ENCODE results near the gene HK1. TPM values are rescaled to one million over a fixed set of nuclear protein-coding genes. Genes with fewer than 3 reads are reported as not detected.
A peak's percentile ranks its signal among the peaks of the same experiment; 100 is the strongest.

Gene HK1
- total and polyA plus RNA-seq, 2 experiments from 2014 or later, result 31.1 to 42.5 TPM

DNA sequence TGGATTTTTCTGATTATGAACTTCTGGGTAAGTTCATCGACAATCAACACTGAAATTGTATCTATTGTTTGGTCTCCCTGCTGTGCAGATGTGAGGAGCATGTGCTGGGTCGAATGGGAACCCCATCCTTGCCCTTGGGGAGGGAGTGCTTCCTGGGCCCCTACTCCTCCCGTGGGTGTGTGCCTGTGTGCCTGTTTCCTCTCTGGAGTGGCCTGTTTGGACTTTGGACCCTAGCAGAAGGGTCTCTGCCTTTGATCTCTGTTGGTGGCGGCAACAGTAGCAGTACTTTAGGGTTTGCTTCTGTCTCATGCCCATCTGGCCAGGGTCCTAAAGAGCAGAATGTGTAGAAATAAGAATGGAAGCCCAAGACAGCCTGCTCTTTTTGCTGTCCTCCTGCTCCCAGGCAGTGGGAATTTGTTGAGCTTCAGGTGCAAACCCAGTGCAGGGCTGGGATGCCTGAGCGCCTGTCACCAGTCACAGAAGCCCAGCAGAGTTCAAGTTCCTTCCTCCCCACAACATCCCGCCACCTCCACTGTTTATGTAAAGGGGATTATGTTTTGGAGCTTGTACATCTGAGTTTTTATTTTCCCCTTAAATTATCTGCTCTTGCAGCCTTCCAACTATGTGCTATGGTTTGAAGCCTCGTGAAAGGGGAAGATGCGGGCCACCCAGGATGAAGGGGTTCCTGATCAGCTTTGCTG lies 139.9 kb downstream of the HK1 start:
- H4K20me1 ChIP-seq (ENCODE audit: insufficient read depth, poor library complexity, severe bottlenecking), result no peaks in the 10 kb centered on the region
- H3K4me3 ChIP-seq, result no peak overlapping the region
- TF ChIP-seq CTCF (IDR thresholded peaks at IDR 0.05; ENCODE audit: poor library complexity), result no peak
- TF ChIP-seq EZH2phosphoT487 (IDR thresholded peaks at IDR 0.05; ENCODE audit: low read depth, severe bottlenecking, unreplicated experiment), result no peak
- TF ChIP-seq EZH2 (IDR thresholded peaks at IDR 0.05; ENCODE audit: borderline replicate concordance), result no peak
- H3K9me3 ChIP-seq (ENCODE audit: low read depth), result no peaks in the 10 kb centered on the region
- no peak overlapping the region for H2AFZ ChIP-seq
- H3K4me1 ChIP-seq (ENCODE audit: insufficient read depth), result peaks cover 17% of the 10 kb centered on the region
- peak overlapping the region; percentile 69 for H3K27ac ChIP-seq
- peak overlapping the region; percentile 19 for H3K4me2 ChIP-seq
- H3K36me3 ChIP-seq (replicated peaks; ENCODE audit: insufficient read depth, low read depth), result no peaks in the 10 kb centered on the region
- 45% methylated on average over 8 of the region's 8 CpGs for WGBS (ENCODE audit: low lambda C conversion rate, missing lambda C conversion rate)
- no peaks in the 10 kb centered on the region for H3K27me3 ChIP-seq
- no peak for DNase-seq (ENCODE audit: low spot score)
- H3K79me2 ChIP-seq, result no peaks in the 10 kb centered on the region
- no peaks in the 10 kb centered on the region for H3K9me2 ChIP-seq (replicated peaks; ENCODE audit: insufficient read depth)

GRCh38 chr10:69419096-69419743 lies 140.9 kb downstream of the HK1 start:
- H3K9me2 ChIP-seq (replicated peaks; ENCODE audit: insufficient read depth), result no peaks in the 10 kb centered on the region
- no peaks in the 10 kb centered on the region for H3K36me3 ChIP-seq (replicated peaks; ENCODE audit: insufficient read depth, low read depth)
- peaks cover 21% of the 10 kb centered on the region for H3K4me1 ChIP-seq (ENCODE audit: insufficient read depth)
- H3K79me2 ChIP-seq, result no peaks in the 10 kb centered on the region
- no peaks in the 10 kb centered on the region for H3K9me3 ChIP-seq (ENCODE audit: low read depth)
- WGBS (ENCODE audit: low lambda C conversion rate, missing lambda C conversion rate), result 95% methylated on average over 18 of the region's 18 CpGs
- no peak for DNase-seq (ENCODE audit: low spot score)
- no peak for TF ChIP-seq CTCF (IDR thresholded peaks at IDR 0.05; ENCODE audit: poor library complexity)
- no peak for TF ChIP-seq EZH2 (IDR thresholded peaks at IDR 0.05; ENCODE audit: borderline replicate concordance)
- TF ChIP-seq EZH2phosphoT487 (IDR thresholded peaks at IDR 0.05; ENCODE audit: low read depth, severe bottlenecking, unreplicated experiment), result no peak
- no peaks in the 10 kb centered on the region for H3K27me3 ChIP-seq
- no peak overlapping the region for H3K4me2 ChIP-seq
- no peak overlapping the region for H2AFZ ChIP-seq
- H3K27ac ChIP-seq, result no peak overlapping the region
- no peak overlapping the region for H3K4me3 ChIP-seq
- no peaks in the 10 kb centered on the region for H4K20me1 ChIP-seq (ENCODE audit: insufficient read depth, poor library complexity, severe bottlenecking)

DNA sequence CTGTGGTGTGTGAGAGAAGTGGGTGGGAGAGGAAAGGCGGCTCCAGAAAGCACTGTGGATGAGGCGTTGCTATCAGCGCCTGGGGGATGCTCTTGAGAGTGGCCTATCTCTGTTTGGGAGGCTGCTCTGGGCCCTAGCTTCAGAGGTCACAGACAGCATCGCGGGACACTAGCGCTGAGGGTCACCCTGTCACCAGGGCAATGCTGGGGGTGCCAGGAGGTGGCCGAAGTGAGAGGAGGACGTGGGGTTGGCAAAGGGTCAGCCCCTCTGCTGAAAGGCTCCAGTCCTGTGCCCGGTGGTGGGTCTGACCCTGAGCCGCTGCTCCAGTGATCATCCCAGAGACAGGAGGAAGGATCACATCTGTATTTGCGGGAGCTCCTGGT lies 141.4 kb downstream of the HK1 start:
- H3K4me3 ChIP-seq, result no peak overlapping the region
- H3K9me3 ChIP-seq (ENCODE audit: low read depth), result no peaks in the 10 kb centered on the region
- TF ChIP-seq EZH2 (IDR thresholded peaks at IDR 0.05; ENCODE audit: borderline replicate concordance) (no peak), CTCF (IDR thresholded peaks at IDR 0.05; ENCODE audit: poor library complexity) (no peak), EZH2phosphoT487 (IDR thresholded peaks at IDR 0.05; ENCODE audit: low read depth, severe bottlenecking, unreplicated experiment) (no peak)
- H2AFZ ChIP-seq, result no peak overlapping the region
- no peaks in the 10 kb centered on the region for H3K36me3 ChIP-seq (replicated peaks; ENCODE audit: insufficient read depth, low read depth)
- DNase-seq (ENCODE audit: low spot score), result no peak
- no peak overlapping the region for H3K27ac ChIP-seq
- no peaks in the 10 kb centered on the region for H3K9me2 ChIP-seq (replicated peaks; ENCODE audit: insufficient read depth)
- WGBS (ENCODE audit: low lambda C conversion rate, missing lambda C conversion rate), result 93% methylated on average over 11 of the region's 11 CpGs
- no peak overlapping the region for H3K4me2 ChIP-seq
- H3K4me1 ChIP-seq (ENCODE audit: insufficient read depth), result peaks cover 21% of the 10 kb centered on the region
- H3K79me2 ChIP-seq, result no peaks in the 10 kb centered on the region
- no peaks in the 10 kb centered on the region for H3K27me3 ChIP-seq
- no peaks in the 10 kb centered on the region for H4K20me1 ChIP-seq (ENCODE audit: insufficient read depth, poor library complexity, severe bottlenecking)

Data from hepatocyte (in vitro differentiated cells).